UCSD-AML1 (cell line): Measurements from ENCODE around the gene DTNA.
"Not testable (repeated sequence)": the region's sequence is repeated elsewhere in the genome, so short reads cannot be mapped to it uniquely, and the experiment has no call there.

Source experiments
- DNase-seq: peaks from one replicate; lab custom pipeline; 2025; ENCODE audit not compliant: unreplicated experiment; lab: John Stamatoyannopoulos, UW

The DTNA gene

DNA sequence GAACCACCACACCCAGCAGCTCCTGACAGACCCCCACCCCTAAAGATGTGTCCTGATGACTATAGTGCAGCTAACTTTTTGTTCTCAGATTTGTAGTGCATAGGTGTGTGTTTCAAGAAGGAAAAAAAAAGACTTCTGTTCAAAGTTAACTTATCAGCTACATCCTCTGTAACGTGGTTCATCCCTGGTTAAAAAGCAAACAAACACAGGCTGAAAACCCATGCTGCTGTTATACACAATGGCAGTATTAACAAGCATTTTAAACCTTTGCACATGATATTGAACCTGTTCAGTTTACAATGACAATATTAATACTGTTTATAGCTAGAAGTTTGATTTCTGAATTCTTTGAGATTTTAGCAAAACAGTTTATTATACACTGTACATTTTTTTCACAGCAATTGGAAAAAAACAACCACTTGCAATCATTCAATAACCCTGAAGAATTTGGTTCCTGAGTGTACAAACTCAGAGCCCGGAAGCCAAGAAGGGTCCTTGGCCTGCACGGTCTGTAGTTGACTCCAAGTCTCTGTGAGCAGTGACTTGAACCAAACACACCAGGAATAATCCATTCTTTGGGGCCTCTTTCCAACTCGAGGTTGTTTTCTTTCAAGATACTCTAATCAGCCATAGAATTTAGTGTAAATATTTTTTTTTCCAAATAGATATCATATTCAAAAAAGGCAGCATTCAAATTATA is 177.9 kb downstream of the DTNA start:
- DNase-seq, result no peak

DNA sequence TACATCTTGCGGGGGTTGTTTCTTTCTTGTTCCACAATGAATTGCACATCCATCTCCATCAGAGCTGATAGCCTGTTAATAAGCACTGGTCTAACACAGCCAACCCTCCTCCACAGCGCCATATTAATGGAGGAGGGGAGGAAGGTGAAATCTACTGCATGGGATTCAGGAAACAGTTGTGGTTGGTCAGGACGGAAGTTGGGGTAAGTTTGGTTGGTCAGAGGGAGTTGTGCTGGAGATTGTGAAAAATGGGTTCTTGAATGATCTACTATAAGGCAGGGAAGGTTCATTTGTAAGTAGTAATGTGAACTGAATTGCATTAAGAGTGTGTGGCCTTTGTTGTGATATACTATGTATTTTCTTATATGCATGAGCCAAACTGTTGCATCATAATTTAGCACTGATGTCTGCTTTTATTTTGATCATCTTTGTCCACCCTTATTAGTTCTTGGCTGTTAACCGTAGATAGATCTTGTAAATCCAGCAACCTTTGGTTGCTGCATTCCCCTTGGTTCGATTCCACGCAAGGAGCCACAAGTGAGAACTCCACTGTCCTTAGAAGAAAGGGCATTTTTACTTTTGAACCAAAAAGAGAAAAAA is 180.5 kb downstream of the DTNA start:
- DNase-seq, result peak; percentile 19

DNA sequence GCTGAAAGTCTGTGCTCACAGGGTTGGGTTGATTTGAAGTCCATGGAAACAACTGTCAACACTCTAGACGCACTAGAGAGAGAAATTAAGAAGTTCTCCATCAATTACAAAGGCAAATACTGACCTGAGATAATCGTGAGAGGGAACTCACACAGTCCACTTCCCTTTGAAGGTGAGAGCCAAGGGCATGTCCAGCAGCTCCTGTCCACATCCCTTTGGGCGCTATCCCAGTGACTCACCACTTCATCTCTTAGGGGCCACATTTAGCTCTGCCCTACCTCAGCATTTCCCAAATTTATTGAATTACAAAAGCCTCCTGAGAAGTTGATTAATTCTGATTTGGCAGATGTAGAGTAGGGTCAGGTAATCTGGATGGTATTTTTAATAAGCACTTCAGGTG is 182.3 kb downstream of the DTNA start:
- no peak for DNase-seq

DNA sequence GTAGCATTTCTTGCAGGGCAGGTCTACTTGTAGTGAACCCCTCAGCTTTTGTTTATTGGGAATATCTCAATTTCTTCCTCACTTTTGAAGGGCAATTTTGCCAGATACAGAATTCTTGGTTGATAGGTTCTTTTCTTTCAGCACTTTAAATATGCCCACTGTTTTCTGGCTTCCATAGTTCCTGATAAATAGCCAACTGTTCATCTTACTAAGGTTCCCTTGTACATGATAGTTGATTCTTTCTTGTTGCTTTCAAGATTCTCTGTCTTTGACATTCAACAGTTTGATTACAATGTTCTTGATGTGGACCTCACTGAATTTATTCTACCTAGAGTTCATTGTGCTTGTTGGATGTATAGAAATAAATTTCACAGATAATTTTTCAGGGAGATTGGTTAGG is 183.1 kb downstream of the DTNA start:
- no peak for DNase-seq

DNA sequence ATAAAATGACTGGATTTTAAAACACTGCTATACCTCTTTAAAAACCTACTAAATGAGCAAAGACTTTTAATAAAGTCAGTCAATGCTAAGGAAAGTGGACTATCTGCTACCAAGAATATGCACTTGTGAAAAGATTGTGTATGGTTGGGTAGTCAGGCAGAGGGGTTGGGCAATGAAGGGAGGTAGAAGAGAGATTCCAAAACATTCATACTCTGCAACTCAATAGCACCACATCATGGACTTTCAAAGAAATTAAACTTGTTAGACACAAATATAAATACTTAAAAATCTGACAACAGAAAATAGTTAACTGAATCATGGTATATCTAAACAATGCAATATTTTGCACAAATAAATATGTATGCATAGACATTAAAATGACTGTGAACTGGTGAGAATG is 191.2 kb downstream of the DTNA start:
- no peak for DNase-seq

DNA sequence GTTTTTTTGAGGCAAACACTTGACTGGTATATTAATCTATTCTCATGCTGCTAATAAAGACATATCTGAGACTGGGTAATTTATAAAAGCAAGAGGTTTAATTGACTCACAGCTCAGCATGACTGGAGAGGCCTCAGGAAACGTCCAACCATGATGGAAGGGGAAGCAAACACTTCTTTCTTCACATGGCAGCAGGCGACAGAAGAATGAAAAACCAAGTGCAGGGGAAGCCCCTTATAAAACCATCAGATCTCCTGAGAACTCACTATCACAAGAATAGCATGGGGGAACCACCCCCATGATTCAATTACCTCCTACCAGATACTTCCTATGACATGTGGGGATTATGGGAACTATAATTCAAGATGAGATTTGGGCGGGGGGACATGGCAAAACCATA is 194.9 kb downstream of the DTNA start:
- DNase-seq, result no peak

DNA sequence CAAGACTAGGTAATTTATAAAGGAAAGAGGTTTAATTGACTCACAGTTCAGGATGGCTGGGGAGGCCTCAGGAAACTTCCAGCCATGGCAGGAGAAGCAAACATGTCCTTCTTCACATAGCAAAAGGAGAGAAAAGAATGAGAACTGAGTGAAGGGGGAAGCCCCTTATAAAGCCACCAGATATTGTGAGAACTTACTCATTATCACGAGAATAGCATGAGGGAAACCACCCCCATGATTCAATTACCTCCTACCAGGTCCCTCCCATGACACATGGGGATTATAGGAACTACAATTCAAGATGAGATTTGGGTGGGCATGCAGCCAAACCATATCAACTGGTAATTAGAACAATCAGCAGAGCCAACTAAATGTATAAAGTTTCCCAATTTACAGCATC is 196.9 kb downstream of the DTNA start:
- DNase-seq, result not testable (repeated sequence)

DNA sequence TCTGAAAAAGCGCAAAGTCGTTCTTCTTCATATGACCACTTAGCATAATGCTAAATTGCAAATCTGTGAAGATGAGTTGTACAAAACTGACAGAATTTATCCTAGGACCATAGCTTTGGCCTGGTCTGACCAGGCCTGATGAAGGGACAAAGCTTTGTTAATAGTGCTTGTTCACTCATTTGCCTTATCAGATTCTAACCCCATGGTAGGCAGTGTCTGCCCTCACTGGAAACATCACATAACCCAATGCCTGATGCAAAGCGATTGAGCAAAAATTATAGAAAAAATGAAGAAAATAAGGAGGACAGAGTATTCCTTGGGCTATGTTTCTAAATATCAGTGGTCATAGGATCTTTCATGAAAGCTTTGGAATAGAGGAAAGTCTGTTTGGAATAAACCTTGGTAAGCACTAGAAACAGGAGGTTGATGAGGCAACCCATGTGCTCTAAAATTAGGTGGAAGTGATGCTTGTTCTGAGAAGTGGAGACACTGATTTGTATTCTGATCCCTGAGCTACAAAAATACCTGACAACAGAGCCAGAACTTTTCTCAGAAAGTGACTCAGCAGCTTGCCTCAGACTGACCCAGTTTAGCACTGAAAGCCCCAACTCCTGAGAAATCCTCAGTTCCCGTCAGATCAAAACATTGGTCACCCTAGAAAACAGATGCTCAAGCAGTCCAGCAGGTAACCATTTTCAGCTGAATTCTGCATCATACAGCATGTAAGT is 199.7 kb downstream of the DTNA start:
- DNase-seq, result no peak

DNA sequence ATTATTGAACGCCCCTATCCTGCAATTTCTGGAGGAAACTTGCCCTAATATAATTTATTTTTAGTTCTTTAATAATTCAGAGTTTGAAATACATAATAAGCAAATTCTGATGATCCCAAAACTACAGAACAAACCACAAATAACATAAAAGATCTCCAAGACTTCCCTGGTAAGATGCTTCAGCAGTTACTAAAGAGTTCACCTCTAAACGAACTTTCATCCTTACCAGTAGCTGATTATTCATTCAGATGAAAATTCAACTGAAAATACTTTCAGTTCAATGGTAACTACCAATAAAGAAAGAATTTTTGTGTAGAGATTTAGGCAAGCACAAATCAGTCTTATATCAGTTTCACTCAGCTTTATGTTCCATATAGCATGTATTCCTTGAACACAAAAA is 201.0 kb downstream of the DTNA start:
- DNase-seq, result no peak

DNA sequence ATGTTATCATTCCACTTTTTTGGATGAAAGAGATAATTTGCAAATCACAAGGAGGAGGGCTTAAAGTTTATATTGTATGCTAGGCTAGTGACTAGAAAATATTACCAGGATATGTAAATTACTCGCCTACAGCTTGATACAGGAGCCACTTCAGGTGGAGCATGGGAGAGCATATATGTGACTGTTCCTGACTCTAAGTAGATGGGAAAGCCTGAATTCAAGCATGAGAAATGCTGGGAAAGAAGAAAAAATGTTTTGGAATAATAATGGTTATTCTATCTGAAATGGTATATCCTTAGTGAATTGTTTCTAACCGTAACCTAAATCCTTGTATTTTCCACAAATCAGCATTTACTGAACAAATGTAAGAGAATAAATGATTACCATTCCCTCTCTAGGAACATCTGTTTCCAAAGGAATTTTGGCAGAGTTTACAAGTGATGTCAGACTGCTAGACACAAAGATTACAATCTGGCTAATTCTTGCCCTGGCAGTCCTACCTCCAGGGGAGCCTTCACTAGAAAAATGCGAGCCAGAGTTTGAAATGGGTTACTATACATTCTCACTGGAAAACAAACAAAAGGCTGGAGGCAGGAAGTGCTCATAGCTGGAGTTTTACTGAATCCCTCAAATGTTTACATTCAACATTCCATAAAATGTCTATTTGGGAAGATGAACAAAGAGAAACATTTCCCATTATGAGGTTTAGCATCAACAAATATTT is 201.7 kb downstream of the DTNA start:
- DNase-seq, result no peak

DNA sequence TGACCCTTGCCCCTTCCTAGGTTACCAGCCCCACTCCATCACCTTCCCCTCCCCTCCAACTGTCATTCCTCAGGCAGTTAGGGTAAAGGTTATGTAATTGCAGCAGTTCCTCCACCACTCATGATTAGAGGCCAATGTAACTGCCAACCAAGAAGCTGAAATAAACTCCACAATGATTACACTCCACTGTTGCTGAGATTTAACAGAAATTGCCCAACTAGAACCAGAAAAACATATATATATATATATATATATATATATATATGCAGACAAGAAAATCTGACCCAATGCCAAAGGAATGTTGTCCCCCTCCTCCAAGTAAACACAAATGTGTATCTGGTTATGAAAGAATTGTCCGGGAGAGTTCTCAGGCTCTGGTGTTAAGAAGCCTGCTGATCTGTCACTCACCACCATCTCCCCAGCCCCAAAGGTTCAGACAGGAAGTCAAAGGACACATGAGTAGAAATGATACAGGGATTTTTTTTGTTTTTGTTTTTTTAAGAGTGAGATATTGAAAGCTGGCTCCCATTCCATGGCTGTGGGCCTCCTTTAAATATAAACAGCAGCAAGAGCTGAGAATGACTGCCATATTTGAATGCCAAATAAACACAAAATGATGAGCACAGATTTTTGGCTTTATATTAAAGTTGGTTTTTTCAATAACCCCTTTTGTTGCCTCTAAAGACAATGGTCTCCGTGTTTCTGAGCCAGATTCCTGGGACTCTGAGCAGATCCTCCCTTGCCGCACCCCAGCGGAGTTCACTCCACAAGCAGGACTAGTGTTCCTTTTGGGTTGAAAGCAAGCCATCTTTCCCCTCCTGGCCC is 204.0 kb downstream of the DTNA start:
- DNase-seq, result no peak

DNA sequence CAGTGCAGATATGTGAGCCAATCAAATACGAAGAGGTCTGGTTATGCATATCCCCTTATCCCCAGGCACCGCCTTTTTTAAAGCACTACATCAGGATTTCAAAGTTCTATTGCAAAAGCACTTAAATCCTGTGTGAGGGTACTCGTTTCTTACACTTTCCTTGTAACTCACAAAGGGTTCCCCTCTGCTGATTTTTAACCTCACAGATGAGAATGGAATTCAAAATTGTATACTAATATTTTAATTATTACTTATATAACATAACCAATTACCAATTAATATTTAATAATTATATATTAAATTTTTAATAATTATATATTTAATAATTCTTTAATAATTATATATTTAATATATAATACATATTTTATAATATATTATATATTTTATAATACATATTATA is 204.9 kb downstream of the DTNA start:
- DNase-seq, result no peak

DNA sequence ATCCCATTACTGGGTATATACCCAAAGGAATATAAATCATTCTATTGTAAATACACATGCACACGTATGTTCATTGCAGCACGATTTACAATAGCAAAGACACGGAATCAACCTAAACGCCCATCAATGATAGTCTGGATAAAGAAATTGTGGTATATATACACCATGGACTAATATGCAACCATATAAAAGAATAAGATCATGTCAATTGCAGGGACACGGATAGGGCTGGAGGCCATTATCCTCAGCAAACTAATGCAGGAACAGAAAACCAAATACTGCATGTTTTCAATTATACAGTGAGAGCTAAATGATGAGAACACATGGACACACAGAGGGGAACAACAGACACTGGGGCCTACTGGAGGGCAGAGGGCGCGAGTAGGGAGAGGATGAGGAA is 206.4 kb downstream of the DTNA start:
- not testable (repeated sequence) for DNase-seq

DNA sequence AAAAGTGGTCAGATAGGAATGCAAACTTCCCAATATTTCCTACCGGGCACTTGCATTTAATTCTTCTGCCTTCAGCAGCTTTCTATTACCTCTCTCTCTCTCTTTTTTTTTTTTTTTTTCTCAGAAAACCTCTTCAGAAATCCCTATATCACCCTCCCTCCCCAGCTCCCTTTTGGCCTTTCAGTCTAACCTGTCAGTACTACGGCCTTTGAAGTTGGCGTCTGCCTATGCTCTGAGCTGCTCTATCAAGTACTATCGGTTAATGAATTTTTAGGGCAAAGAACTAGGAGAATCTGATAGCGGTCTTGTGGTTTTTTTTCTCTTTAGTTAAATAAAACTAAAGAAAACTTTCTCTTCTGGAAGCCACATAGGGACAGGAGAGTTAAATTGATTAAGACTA is 208.8 kb downstream of the DTNA start:
- DNase-seq, result no peak

DNA sequence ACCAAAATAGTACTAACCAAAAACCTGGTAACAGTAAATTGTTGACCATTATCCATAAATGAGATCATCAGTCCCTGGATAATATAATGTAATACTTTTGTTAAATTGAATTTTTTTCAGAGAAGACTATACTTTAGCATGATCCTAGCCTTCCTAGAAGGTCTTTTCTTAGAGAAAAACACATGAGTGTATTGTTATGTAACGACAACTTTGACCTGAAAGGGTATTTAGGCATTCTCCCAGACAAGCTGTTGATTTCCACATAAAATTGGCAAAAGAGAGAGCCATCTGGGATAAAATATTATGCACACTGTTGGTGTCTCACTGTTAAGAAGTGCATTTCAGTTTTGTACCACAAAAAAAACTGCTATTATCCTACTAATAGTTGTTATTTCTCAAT is 211.1 kb downstream of the DTNA start:
- DNase-seq, result no peak

DNA sequence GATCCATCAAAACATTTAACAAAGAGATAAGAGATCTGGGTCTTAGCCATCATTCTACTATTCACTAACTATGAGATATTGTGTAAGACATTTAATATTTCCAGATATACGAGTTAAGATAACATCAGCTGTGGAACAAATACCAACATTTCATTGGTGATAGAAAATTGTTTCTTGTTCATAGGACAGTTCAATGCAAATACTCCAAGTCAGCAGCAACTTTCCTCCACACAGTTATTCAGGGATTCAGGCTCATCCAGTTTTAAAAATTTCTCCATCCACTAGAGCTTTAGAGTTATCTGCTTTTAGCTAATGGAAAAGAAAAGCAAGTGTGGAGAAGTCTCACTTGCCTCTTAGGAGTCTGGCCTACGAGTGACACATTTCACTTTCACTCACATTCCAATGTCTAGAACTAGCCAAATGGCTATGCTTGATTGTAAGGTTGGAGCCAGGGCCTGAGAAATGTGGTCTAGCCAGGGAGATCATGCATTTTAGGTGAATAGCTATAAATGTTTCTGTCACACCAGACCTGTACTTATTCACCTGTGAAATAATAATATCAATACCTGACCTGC is 211.8 kb downstream of the DTNA start:
- DNase-seq, result no peak

DNA sequence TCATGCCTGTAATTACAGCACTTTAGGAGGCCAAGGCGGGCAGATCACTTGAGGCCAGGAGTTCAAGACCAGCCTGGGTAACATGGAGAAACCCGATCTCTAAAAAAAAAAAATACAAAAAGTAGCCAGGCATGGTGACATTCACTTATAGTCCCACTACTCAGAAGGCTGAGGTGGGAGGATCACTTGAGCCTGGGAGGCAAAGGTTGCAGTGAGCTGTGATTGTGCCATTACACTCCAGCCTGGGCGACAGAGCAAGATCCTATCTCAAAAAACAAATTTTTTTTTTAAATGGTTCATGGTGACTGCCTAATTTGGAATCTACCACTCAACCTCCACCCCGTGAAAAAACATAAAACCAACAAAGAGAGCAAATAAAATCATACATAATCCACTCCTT is 212.5 kb downstream of the DTNA start:
- not testable (repeated sequence) for DNase-seq

DNA sequence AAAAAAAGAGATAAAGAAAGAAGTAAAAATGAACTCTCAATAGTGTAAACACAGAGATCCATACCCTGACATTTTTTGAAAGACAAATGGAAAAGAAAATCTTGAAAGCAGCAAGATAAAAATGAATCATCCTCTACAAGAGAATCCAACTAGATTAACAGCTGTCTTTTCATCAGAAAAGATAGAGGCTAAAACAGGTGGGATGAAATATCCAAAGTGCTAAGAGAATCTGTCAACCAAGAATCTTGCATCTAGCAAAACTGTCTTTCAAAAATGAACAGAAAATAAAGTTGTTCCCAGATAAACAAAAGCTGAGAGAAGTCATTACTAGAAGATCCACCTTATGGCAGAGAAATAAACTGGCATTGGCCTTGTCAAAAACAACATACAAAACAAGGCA is 213.8 kb downstream of the DTNA start:
- no peak for DNase-seq

DNA sequence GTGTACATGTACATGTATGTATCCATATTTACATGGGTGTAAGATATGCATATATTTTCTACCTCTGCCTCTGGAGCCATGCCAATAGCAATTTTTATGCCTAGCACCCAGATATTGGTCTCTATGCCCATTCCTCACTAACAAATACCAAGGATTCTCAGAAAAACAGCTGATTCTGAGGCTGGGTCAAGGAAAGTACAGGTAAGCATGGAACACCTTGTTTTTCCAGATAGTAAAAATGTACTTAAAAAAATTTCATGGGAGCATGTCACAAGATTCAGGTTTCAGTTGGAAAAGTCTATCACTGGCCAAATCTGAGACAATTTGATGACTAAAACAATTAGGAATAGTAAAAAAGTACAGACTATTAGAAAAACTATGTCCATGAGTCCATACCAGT is 216.6 kb downstream of the DTNA start:
- DNase-seq, result no peak

DNA sequence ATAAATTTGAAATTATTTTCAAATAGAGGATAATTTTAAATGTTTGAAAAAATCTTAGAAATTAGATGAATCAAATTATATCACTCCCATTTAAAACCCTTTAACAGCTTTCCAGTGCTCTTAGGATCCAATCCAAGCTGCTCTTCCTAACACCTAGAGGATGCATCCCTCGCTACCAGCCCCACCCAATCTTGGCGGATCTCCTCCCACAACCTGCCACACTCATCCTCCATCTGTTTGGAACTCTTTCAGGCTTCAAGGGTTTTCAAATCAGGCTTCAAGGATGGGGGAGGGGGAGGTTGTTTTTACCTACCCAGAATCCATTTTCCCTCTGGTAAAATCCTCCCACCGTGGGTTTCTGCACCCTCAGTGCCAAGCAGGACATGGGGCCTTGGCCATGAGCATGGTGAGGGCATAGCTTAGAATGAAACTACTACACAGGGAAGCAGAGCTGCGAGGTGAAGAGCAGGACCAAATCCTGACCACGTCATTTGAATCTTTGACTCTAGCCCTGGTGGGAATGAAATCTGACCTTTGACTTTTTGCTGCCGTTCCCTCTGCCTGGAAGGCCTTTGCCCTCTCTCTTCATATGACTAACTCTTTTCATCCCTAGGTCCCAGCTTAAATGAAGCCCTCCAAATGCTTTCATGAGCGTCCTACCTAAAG is 218.1 kb downstream of the DTNA start:
- DNase-seq, result no peak
